ENCODE results near the gene CC2D1B. TPM values are rescaled to one million over a fixed set of nuclear protein-coding genes. Genes with fewer than 3 reads are reported as not detected.

CC2D1B gene
- total and polyA plus RNA-seq, 2 experiments from 2014 or later: 5.7 to 13.1 TPM

GRCh38 chr1:52413410-52413989 is 47.5 kb upstream of the CC2D1B start:
- no peaks in the 10 kb centered on the region for H3K9me2 ChIP-seq (ENCODE audit: insufficient read depth)
- no peaks in the 10 kb centered on the region for H3F3A ChIP-seq (replicated peaks; ENCODE audit: low read depth)
- no peaks in the 10 kb centered on the region for H3K9me3 Mint-ChIP-seq
- H3K27me3 ChIP-seq (ENCODE audit: insufficient read depth): no peaks in the 10 kb centered on the region
- H3K4me1 ChIP-seq (ENCODE audit: insufficient read depth): no peaks in the 10 kb centered on the region
- peaks cover 6% of the 10 kb centered on the region for H4K20me1 ChIP-seq (replicated peaks; ENCODE audit: insufficient read depth)
- H3K27ac ChIP-seq (ENCODE audit: low read depth): no peak overlapping the region
- no peak overlapping the region for H3K4me3 ChIP-seq
- DNase-seq (ENCODE audit: low spot score) (no peak), ATAC-seq (no peak)
- H3K4me2 ChIP-seq: no peak overlapping the region
- H3K4me1 Mint-ChIP-seq: no peaks in the 10 kb centered on the region
- H3K79me2 ChIP-seq (replicated peaks; ENCODE audit: insufficient read depth): no peaks in the 10 kb centered on the region
- H3K4me3 Mint-ChIP-seq: no peak overlapping the region
- H3K36me3 Mint-ChIP-seq (ENCODE audit: low read depth): peaks cover 84% of the 10 kb centered on the region
- TF ChIP-seq STAT1 (IDR thresholded peaks at IDR 0.05; ENCODE audit: unreplicated experiment) (no peak), CREB1 (CRISPR knock-in tag; IDR thresholded peaks at IDR 0.05; ENCODE audit: low read depth) (no peak), ZNF331 (CRISPR knock-in tag; IDR thresholded peaks at IDR 0.05; ENCODE audit: low read depth) (no peak), POLR2AphosphoS5 (IDR thresholded peaks at IDR 0.05; ENCODE audit: low read depth) (no peak), ETS1 (IDR thresholded peaks at IDR 0.05) (no peak), ZNF462 (CRISPR knock-in tag; IDR thresholded peaks at IDR 0.05) (no peak), REST (IDR thresholded peaks at IDR 0.05; ENCODE audit: unreplicated experiment) (no peak), JUNB (IDR thresholded peaks at IDR 0.05; ENCODE audit: unreplicated experiment) (no peak), NANOG (IDR thresholded peaks at IDR 0.05; ENCODE audit: borderline replicate concordance) (no peak), EZH2 (IDR thresholded peaks at IDR 0.05; ENCODE audit: low read depth, unreplicated experiment) (no peak), ZNF114 (CRISPR knock-in tag; IDR thresholded peaks at IDR 0.05) (no peak), EZH2phosphoT487 (IDR thresholded peaks at IDR 0.05; ENCODE audit: unreplicated experiment) (no peak), CTCF (conservative IDR thresholded peaks at IDR 0.05; ENCODE audit: low read depth in 2 of 2) (no peak)
- H3K27ac Mint-ChIP-seq: no peak overlapping the region
- peaks cover 88% of the 10 kb centered on the region for H3K36me3 ChIP-seq (ENCODE audit: insufficient read depth)
- H3K27me3 Mint-ChIP-seq (ENCODE audit: insufficient read depth, low read depth, poor library complexity): no peaks in the 10 kb centered on the region
- no peak overlapping the region for H2AFZ ChIP-seq
